Body of pancreas (tissue), 4 donors: ENCODE results near the gene CCNI2. TPM values are rescaled to one million over a fixed set of nuclear protein-coding genes. Genes with fewer than 3 reads are reported as not detected.
A peak's percentile ranks its signal among the peaks of the same experiment; 100 is the strongest.

ENCODE experiments used
- ATAC-seq: fragments of 150-250 bp; one replicate; pipeline ENCODE4 v1.9.1; 2016
- DNase-seq, 4 donors: peaks; one replicate each; pipeline ENCODE4 v3.0.0-alpha.2; 2019
- H3K27ac ChIP-seq, 4 donors: fragments of 200-600 bp; sonication (generic); 1 replicate in 3 of 4; 2 replicates in 1 of 4; pipeline versions ENCODE4 v1.5.1 to v1.6.1; 2016 to 2019; ENCODE audit warnings: mild to moderate bottlenecking in 1 of 4, mixed read lengths in 1 of 4, moderate library complexity in 1 of 4
- H3K27me3 ChIP-seq, 2 donors: fragments of 200-600 bp; sonication (generic); one replicate each; pipeline ENCODE4 v1.6.0; 2016; ENCODE audit warnings: mild to moderate bottlenecking in 1 of 2
- H3K36me3 ChIP-seq, 2 donors: fragments of 200-600 bp; sonication (generic); replicated peaks in 1 of 2; 2 replicates each; pipeline ENCODE4 v1.5.1; 2016; ENCODE audit warnings: low read depth in 2 of 2; ENCODE audit not compliant: insufficient read depth in 1 of 2
- H3K4me1 ChIP-seq: fragments of 200-600 bp; sonication (generic); one replicate; pipeline ENCODE4 v1.6.0; 2016
- H3K4me3 ChIP-seq, 2 donors: fragments of 200-600 bp; sonication (generic); 1 replicate in 1 of 2; 2 replicates in 1 of 2; pipeline ENCODE4 v1.5.1; 2016 to 2019
- H3K9me3 ChIP-seq, 3 donors: fragments of 200-600 bp; sonication (generic); 1 replicate in 2 of 3; 2 replicates in 1 of 3; pipeline ENCODE4 v1.5.1; 2016
- CTCF ChIP-seq, 7 experiments: fragments of 450-650 bp in 4 of 7; fragments of 200-600 bp in 3 of 7; sonication (generic) in 3 of 7; IDR thresholded peaks; one replicate each; pipeline ENCODE4 v1.5.1; 2016 to 2019; ENCODE audit warnings: antibody characterized with exemption in 7 of 7
- POLR2A ChIP-seq, 3 donors: fragments of 450-650 bp; IDR thresholded peaks; one replicate each; pipeline ENCODE4 v1.6.1; 2016; ENCODE audit warnings: antibody characterized with exemption in 3 of 3, mild to moderate bottlenecking in 2 of 3
- WGBS, 2 donors: methylation state at CpG; one replicate each; pipeline ENCODE4 v1.1.5; 2017; 5-methylcytosine and 5-hydroxymethylcytosine counted together
- intact Hi-C: fragments of 100-400 bp; cut with DNase I; formaldehyde crosslinking; loops from one replicate; pipeline ENCODE4 v1.15.1; 2023
- total RNA-seq, 2 donors: library from RNA; depleted of rRNA; stranded (reverse); fragments of >200 nt; gene quantifications; one replicate each; pipeline ENCODE4 v1.1.0, GENCODE V29; 2016

Gene CCNI2
- total RNA-seq, 2 donors from 2014 or later, result 0.99 to 1.6 TPM

DNA sequence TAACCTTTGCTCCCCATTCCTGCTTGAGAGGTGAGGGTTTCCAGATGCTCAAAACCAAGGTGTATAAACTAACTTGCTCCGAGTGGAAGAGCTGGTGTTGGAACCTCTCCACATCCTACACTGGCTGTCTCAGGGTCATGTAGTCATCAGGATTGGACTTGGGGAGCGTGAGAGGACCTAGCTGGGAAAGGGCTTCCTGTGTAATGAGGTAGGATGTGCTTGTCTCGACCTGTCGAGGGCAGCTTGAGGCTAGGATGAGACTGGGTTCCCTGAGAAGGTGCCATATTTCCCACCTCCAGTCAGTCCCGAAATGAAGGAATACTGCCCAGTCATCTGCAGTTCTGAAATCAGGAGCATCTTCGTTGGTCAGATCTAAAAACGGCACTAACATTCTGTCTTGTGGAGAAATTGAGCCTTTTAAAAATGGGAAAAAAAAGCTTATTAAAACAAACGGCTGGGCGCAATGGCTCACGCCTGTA lies 1.3 kb downstream of the CCNI2 start:
- Histone ChIP-seq H3K4me3 (no peak overlapping the region), H3K9me3 (no peaks in the 10 kb centered on the region), H3K4me1 (peaks cover 12% of the 10 kb centered on the region), H3K36me3 (no peaks in the 10 kb centered on the region), H3K27ac (no peak overlapping the region), H3K27me3 (no peaks in the 10 kb centered on the region)
- 93% methylated on average over 10 of the region's 10 CpGs for WGBS, 2 donors
- DNase-seq (no peak), ATAC-seq (no peak)
- intact Hi-C loops, result no loop called here
- TF ChIP-seq CTCF (IDR thresholded peaks at IDR 0.05) (no peak), POLR2A (IDR thresholded peaks at IDR 0.05) (no peak)

- DNase-seq, result no peak
- ATAC-seq, result no peak
- peaks cover 12% of the 10 kb centered on the region for H3K4me1 ChIP-seq
- 95 to 100% methylated on average over 2 of the region's 2 CpGs for WGBS, 2 donors
- intact Hi-C loops, result no loop called here
- H3K27me3 ChIP-seq, result no peaks in the 10 kb centered on the region
- TF ChIP-seq POLR2A (IDR thresholded peaks at IDR 0.05), result no peak
- TF ChIP-seq CTCF (IDR thresholded peaks at IDR 0.05), result no peak
- H3K9me3 ChIP-seq, result no peaks in the 10 kb centered on the region
- H3K36me3 ChIP-seq, result no peaks in the 10 kb centered on the region
- no peak overlapping the region for H3K4me3 ChIP-seq
- H3K27ac ChIP-seq, result no peak overlapping the region
Observed at GRCh38 chr5:132749506-132749905, 2.3 kb downstream of the CCNI2 start.

DNA sequence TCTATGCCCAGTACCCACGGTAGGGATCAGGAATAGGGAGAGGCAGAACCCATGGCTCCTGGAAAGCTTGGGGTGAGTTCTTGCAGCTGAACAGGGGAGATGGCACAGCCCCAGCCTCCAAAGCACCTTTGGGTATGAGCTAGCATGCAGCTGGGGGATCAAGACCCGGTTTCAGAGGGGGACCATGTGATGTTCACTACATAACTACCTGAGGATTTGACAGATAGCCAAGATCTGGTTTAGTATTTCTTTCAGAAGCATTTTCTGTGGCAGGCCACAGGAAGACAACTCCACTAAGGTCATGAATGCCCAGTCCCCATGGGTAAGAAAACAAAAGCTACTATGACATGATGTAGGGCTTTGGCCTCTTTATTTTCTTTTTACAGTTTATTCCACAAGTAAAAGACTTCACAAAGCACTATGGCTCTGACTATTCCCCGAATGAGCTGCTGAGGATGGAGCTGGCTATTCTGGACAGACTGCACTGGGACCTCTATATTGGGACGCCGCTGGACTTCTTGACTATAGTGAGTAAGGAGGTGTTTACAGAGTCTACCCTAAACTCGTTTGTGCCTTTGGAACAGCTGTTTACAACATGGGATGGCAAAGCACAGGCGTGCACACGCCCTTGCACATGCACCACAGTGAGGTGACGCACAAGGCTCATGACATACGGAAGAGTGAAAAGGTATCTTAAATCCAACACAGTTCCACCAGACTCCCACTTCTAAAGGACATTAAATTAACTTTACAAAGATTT lies 3.4 kb downstream of the CCNI2 start:
- 72 to 81% methylated on average over 10 of the region's 10 CpGs for WGBS, 2 donors
- H3K27me3 ChIP-seq, result no peaks in the 10 kb centered on the region
- TF ChIP-seq POLR2A (IDR thresholded peaks at IDR 0.05) (no peak), CTCF (IDR thresholded peaks at IDR 0.05) (no peak)
- peaks cover 12% of the 10 kb centered on the region for H3K4me1 ChIP-seq
- no peak overlapping the region for H3K27ac ChIP-seq
- ATAC-seq, result no peak
- no peaks in the 10 kb centered on the region for H3K36me3 ChIP-seq
- no peak overlapping the region for H3K4me3 ChIP-seq
- intact Hi-C loops, result loop anchor here (5.0 kb wide), 1 partner anchor 72 kb away; no protein-coding TSS in a partner anchor
- no peak for DNase-seq
- no peaks in the 10 kb centered on the region for H3K9me3 ChIP-seq

DNA sequence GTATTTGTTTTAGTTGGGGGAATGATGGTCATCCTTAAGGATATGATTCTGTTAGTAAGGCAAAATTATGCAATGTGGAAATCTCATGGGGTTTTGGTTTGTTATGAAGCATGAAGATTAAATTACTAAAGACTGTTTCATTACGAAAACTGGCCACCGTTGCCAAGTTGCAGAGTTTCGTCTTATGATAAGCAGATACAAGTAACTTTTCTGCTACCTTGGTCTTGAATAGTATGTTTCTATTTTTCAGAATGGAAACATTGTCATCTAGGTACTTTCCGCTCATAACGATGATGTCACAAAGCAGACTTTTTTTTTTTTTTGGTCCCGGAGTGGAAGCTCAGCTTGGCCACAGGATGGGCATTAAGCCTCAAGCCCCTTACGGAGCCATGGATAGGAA lies 4.2 kb downstream of the CCNI2 start:
- no peaks in the 10 kb centered on the region for H3K36me3 ChIP-seq
- no peaks in the 10 kb centered on the region for H3K9me3 ChIP-seq
- TF ChIP-seq CTCF (IDR thresholded peaks at IDR 0.05), result no peak
- TF ChIP-seq POLR2A (IDR thresholded peaks at IDR 0.05), result no peak
- H3K27ac ChIP-seq, result no peak overlapping the region
- H3K4me1 ChIP-seq, result peaks cover 12% of the 10 kb centered on the region
- ATAC-seq (no peak), DNase-seq (peak in 1 of 4 donors; percentile 42)
- intact Hi-C loops, result loop anchor here (5.0 kb wide), 1 partner anchor 71 kb away; no protein-coding TSS in a partner anchor
- H3K4me3 ChIP-seq, result no peak overlapping the region
- 69 to 70% methylated on average over 7 of the region's 7 CpGs for WGBS, 2 donors
- no peaks in the 10 kb centered on the region for H3K27me3 ChIP-seq
